Glomerular endothelial cell (primary cell): ENCODE measurements around the gene MEGF8. TPM values are rescaled to one million over a fixed set of nuclear protein-coding genes. Genes with fewer than 3 reads are reported as not detected.

Experiments
- DNase-seq: peaks from one replicate; pipeline ENCODE4 v3.0.0-alpha.2; 2011; ENCODE audit warnings: low read depth, low spot score; ENCODE audit errors: extremely low read depth
- total RNA-seq: library from RNA; depleted of rRNA; stranded (reverse); fragments of >200 nt; gene quantifications from 2 replicates; pipeline ENCODE4 v1.2.3, GENCODE V29; 2015

Gene MEGF8
- total RNA-seq, 1 donor from 2014 or later = 81.6 TPM

DNA sequence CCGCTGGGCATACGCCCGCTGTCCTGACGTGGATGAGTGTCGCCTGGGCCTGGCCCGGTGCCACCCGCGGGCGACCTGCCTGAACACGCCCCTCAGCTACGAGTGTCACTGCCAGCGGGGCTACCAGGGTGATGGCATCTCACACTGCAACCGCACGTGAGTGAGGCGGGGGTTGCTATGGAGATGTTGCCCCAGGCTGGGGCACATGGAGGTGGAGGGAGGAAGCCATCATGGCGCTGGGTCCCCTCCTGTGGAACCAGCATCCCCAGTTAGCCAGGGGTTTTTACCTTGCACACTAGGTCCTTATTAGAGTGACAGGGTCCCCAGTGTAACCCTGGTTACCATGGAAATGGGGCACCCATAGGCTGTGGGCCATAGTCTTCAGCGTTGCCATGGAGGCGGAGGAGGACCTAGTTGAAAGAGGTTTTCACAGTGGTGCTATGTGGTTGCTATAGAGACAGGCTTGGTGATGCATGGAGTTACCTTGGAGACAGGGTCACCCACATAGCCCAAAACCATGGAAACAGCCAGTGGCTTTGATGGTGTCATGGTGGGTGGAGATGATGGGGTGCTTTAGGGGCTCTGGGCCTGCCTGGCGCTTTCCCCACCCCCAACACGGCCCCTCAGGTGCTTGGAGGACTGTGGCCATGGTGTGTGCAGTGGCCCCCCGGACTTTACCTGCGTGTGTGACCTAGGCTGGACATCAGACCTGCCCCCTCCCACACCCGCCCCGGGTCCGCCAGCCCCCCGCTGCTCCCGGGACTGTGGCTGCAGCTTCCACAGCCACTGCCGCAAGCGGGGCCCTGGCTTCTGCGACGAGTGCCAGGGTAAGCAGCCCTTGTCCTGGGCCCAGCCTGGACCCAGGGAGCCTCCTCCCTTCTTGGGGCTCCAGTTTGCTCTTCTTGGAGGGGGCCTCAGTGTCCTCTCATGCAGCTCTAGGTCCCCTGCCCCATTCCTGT lies 27.1 kb downstream of the MEGF8 start:
- DNase-seq = no peak

DNA sequence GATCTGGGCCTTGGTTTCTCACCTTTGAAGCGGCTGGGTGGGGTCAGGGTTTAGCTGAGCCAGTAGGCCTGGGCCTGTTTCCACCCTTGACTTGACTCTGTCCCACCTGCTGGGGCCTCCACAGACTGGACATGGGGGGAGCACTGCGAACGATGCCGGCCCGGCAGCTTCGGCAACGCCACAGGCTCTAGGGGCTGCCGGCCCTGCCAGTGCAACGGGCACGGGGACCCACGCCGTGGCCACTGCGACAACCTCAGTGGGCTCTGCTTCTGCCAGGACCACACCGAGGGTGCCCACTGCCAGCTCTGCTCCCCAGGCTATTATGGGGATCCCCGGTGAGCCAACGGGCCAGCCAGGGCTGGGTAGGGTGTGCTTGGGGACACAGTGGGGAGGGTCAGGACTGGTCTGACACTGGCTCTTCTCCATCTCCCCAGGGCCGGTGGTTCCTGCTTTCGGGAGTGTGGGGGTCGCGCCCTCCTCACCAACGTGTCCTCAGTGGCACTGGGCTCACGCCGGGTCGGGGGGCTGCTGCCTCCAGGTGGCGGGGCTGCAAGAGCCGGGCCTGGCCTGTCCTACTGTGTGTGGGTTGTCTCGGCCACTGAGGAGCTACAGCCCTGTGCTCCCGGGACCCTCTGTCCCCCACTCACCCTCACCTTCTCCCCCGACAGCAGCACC lies 28.0 kb downstream of the MEGF8 start:
- no peak for DNase-seq

DNA sequence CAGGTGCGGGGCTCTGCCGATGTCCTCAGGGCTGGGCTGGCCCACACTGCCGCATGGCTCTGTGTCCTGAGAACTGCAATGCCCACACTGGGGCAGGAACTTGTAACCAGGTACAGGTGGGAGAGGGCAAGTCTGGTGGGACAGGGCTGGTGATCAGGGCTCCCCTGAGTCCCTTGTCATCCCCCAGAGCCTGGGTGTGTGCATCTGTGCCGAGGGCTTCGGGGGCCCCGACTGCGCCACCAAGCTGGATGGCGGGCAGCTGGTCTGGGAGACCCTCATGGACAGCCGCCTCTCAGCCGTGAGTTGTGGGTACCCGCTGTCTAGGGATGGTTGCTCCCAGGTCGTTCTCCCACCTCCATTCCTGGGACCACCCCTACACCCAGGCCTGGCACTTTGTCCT lies 30.5 kb downstream of the MEGF8 start:
- DNase-seq = no peak

DNA sequence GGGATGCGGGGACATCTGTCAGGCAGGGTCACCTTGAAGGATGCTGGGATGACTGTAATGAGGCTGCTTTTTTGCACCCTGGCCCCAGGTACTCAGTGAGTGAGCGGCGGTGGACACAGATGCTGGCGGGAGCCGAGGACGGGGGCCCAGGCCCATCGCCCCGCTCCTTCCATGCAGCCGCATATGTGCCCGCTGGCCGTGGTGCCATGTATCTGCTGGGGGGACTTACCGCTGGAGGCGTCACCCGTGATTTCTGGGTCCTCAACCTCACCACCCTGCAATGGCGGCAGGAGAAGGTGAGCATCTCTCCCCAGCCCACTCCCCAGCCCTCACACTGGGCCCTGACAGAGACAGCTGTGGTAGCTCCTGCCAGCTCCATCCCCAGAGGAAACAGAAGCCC lies 31.3 kb downstream of the MEGF8 start:
- DNase-seq = no peak

DNA sequence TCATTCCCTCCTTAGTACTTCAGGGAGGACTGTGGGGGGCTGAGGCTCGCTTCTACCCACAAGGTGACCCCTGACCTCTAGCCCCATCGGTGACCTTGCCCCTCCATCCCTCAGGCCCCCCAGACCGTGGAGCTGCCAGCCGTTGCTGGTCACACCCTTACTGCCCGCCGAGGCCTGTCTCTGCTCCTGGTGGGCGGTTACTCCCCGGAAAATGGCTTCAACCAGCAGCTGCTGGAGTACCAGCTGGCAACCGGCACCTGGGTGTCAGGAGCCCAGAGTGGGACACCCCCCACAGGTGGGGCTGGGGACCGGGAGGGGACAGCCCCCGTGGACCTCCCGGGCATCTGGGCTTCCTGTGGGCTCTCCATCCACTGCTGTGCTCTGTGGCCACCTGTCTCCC lies 31.9 kb downstream of the MEGF8 start:
- DNase-seq = no peak

DNA sequence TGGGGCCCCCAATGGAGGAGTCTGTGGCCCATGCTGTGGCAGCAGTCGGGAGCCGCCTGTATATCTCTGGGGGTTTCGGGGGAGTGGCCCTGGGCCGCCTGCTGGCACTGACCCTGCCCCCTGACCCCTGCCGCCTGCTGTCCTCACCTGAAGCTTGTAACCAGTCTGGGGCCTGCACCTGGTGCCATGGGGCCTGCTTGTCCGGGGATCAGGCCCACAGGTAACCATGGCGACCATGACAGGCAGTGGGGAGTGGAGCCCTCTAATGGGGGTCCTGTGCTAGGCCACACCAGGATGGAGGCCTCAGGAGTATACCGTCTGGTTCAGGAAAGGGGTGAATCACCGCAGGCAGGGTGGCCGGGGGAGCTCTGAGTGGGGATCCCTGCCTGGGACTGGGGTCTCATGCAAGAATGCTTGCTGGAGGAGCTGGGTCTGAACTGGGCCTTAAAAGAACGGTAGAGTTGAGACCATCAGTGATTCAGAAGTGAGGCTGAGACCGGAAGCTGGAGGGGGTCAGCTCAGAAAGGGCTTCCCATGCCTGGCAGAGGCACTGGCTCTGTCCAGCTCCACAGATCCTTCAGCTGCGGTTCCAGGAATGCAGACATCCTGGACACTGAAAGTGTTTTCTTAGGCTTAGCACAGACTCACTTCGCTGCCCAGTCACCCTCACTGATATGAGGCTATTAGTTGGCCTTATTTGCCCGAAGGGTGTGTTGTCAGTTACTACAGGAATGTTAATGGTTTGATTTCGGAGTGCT lies 35.5 kb downstream of the MEGF8 start:
- DNase-seq = no peak

DNA sequence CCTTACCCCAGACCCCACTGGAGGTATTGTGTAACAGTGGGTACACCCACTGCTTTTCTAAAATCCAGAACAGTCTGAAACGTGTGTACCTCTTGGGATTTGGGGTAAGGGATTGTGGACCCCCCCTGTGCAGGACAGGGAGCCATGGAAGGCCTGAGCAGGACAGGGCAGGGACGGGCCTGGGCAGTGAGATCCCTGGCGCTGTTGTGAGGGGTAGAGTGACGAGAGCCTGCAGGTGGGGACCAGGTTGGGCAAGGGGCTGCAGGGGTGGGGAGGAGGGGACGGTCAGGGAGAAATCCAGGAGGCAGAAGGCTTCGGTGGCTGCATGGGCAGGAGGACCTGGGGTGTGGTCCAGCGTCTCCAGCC lies 36.1 kb downstream of the MEGF8 start:
- DNase-seq = no peak

DNA sequence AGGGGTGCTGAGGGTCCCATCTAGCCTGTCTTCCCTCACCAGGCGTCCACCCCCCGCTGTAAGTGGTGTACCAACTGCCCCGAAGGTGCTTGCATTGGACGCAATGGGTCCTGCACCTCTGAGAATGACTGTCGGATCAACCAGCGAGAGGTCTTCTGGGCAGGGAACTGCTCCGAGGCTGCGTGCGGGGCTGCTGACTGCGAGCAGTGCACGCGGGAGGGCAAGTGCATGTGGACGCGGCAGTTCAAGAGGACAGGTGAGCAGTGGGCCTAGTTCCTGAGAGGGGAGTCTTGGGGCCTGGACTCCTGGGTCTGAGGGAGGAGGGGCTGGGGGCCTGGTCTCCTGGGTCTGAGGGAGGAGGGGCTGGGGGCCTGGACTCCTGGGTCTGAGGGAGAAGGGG lies 36.9 kb downstream of the MEGF8 start:
- no peak for DNase-seq

DNA sequence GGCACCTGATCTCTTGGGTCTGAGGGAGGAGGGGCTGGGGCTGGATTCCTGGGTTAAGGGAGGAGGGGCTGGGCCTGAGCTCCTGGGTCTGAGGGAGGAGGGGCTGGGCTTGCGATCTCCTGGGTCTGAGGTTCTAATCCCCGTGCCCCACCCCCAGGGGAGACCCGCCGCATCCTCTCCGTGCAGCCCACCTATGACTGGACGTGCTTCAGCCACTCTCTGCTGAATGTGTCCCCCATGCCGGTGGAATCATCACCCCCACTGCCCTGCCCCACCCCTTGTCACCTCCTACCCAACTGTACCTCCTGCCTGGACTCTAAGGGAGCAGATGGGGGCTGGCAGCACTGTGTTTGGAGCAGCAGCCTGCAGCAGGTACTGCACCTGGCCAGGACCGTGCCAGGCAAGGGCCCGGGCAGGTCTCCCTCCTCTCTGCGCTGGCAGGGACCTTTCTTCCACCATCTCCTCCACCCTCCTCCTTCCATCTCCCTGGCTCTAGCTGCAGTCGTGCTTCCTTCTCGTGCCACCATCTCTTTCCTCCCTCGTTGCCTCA lies 37.5 kb downstream of the MEGF8 start:
- DNase-seq = no peak

DNA sequence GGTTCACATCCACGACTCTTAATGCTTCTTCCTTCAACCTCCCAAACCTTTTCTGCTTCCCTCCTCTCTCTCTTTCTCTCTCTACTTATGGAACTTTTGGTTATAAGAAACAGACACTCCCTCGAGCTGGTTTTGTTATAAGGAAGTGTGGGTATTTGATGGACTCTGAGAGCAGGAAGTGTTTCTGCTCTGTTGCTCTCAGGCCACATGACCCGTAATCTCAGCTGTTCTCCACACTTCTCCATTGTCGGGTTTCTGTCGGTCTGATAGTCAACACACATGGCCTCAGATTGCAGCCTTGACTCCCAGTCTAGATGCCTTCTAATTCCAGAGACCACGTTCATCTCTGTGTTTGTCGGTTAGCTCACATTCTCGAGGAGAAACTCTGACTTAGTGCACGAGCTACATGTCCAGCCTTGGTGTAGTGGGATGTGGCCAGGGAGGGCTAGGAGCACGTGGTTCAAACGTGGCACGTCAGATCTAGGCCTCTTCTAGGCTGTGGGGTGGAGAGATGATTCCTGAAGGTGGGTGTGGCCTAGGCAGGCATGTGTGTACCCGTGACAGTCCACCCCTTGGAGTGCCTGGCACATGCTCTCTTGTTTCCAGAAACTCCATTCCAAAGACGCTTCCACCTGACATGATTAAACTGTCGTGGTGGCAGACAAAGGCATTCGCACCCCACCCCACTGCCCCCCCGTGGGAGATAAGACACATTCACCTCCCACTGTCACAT lies 38.3 kb downstream of the MEGF8 start:
- no peak for DNase-seq

DNA sequence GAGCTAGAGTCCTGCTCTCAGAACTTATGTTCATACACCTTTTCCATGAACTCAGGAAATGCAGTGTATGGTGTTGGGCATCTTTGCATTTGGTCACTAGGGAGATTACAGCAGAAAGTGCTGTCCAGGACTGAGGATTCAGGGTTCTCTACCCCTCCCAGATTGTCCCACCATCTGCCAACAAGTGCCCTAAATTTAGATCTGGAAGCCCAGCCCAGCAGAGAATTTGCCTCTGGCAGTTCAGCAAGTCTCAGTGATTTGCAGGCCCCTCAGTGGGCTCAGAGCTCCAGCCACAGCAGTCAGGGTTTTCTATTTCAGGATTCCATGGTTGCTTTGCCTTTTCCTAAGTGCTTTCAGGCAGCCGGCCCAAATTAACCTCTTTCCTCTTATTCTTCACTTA lies 41.2 kb downstream of the MEGF8 start:
- DNase-seq = no peak

DNA sequence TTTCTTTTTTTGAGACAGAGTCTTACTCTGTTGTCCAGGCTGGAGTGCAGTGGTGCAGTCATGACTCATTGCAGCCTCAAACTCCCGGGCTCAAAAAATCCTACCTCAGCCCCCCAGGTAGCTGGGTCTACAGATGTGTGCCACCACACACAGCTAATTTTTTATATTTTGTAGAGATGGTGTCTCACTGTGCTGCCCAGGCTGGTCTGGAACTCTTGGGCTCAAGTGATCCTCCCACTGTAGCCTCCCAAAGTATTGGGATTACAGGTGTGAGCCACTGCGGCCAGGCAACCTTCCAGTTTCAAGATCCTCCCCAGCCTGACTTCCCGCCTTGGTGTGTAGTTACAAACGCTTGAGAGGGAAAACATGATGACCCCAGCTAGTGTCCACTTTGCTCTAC lies 42.5 kb downstream of the MEGF8 start:
- DNase-seq = no peak

DNA sequence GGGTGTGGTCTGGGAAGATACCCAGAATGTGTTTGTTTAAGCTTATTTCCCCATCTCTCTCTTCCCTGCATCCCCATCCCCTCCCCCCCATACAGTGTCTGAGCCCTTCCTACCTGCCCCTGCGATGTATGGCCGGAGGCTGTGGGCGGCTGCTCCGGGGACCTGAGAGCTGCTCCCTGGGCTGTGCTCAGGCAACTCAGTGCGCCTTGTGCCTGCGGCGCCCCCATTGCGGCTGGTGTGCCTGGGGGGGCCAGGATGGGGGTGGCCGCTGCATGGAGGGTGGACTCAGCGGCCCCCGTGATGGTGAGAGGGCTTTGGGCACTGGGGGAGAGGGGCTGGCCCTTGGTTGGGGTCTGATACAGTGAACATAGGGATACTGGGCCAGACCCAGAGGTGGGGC lies 42.9 kb downstream of the MEGF8 start:
- DNase-seq = no peak

DNA sequence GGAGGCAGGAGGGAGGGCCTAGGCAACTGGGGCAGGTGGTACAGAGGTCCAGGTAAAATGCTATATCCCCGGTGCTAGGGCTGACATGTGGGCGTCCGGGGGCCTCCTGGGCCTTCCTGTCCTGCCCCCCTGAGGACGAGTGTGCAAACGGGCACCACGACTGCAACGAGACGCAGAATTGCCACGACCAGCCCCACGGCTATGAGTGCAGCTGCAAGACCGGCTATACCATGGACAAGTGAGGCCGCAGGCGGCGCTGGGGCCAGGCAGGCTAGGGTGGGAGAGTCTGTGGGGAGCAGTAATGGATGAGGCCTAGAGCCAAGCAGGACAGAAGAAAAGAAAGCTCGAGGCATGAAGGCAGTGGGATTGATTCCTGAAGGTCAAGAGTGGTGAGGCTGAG lies 43.3 kb downstream of the MEGF8 start:
- DNase-seq = no peak

DNA sequence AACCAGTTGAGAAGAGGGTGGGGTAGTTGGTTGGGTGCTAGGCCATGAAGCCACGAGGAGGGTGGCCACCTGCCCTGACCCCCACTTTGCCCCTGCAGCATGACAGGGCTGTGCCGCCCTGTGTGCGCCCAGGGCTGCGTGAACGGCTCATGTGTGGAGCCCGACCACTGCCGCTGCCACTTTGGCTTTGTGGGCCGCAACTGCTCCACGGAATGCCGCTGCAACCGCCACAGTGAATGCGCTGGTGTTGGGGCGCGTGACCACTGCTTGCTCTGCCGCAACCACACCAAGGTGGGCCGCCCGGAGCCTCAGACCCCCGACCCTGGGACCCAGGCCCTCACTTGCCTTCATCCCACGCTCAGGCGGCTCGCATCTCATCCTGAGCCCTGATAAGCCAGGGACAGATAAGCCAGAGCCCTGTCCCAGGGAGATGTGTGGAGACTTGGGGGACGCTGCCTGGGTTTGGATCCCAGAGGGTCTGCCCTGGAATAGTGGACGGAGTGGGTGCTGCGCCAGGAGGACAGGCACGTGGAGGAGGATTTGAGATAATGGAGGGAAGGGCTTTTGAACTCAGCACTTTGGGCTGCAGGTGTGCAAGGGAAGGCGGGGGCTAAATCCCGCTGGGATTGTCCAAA lies 44.1 kb downstream of the MEGF8 start:
- no peak for DNase-seq

DNA sequence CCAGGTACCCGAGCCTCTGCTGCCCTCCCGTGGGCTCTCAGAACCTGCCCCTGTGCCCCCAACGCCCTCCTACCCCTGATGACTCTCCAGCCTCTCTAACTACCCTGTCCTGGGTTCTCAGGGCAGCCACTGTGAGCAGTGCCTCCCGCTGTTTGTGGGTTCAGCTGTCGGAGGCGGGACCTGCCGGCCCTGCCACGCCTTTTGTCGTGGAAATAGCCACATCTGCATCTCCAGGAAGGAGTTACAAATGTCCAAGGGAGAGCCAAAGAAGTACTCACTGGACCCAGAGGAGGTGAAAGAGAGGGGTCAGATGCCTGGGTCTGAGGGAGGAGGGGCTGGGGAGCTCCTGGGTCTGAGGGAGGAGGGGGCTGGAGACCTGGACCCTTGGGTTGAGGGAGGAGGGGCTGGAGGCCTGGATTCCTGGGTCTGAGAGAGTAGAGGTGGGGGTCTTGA lies 44.7 kb downstream of the MEGF8 start:
- DNase-seq = no peak

DNA sequence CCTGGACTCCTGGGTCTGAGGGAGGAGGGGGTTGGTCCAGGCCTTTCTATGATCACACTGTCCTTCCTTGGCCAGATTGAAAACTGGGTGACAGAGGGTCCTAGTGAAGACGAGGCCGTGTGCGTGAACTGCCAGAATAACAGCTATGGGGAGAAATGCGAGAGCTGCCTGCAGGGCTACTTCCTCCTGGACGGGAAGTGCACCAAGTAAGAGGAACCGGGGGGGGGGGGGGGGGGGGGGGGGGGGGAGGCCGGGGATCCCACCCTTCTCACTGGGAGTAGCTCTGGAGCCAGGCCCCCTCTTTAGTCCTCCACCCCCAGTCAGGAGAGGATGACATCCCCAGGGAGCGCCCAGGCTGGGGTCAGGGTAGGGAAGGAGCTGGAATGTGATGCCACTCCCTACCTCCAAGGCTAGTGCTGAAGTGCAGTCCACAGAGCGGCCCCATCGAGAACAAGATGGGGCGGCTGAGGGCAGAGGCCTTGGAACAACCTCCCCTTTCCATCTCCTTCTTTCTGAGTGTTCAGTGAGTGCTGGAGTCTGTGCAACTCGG lies 45.3 kb downstream of the MEGF8 start:
- no peak for DNase-seq

DNA sequence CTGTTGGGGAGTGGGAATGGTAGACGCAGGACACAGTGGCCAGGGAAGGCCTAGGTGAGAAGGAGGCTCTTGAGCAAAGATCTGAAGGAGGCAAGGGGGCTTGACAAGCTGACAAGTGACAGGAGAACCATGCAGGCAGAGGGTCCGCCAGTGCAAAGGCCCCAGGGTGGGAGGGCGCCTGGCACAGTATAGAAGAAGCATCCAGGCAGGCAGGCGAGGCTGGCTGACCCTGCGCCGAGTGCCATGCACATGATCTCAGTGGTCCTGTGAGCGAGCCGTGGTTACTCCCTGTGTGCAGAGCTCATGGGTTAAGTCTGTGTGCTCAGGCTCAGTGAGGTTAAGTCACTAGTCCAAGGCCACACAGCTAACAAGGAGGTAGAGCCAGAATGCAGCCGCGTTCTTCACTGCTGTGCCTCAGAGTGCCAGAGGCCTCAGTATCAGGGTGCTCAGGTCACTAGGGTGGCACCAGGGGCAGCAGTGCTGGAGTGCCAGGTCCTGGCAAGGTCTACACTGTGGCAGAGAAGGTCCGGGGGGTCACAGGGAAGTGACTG lies 49.5 kb downstream of the MEGF8 start:
- no peak for DNase-seq

DNA sequence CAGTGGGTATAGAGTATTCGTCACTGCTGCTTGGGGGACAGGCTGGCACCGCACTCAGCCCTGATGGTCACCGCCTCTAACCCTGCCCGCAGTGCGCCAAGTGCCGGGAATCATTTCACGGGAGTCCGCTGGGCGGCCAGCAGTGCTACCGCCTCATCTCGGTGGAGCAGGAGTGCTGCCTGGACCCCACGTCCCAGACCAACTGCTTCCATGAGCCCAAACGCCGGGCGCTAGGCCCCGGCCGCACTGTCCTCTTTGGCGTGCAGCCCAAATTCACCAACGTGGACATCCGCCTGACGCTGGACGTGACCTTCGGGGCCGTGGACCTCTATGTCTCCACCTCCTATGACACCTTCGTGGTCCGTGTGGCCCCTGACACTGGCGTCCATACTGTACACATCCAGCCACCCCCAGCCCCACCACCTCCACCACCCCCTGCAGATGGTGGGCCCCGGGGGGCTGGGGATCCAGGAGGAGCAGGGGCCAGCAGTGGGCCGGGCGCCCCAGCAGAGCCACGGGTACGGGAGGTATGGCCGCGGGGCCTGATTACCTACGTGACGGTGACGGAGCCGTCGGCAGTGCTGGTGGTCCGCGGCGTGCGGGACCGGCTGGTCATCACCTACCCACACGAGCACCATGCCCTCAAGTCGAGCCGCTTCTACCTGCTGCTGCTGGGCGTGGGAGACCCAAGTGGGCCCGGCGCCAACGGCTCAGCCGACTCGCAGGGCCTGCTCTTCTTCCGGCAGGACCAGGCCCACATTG lies 50.2 kb downstream of the MEGF8 start:
- DNase-seq = no peak
